WI38 (cell line): ENCODE data around the gene KAT7.

ENCODE experiments used
- H3K4me3 ChIP-seq: 2 replicates; pipeline ENCODE4 v1.5.1; 2011; ENCODE audit warnings: low read depth, mild to moderate bottlenecking, control low read depth, low read length
- TF ChIP-seq, protein P1 (sequence below): IDR thresholded peaks from 2 replicates; pipeline ENCODE4 v1.5.1; 2012; ENCODE audit warnings: low read depth, mild to moderate bottlenecking, control low read depth, low read length

The KAT7 gene

DNA sequence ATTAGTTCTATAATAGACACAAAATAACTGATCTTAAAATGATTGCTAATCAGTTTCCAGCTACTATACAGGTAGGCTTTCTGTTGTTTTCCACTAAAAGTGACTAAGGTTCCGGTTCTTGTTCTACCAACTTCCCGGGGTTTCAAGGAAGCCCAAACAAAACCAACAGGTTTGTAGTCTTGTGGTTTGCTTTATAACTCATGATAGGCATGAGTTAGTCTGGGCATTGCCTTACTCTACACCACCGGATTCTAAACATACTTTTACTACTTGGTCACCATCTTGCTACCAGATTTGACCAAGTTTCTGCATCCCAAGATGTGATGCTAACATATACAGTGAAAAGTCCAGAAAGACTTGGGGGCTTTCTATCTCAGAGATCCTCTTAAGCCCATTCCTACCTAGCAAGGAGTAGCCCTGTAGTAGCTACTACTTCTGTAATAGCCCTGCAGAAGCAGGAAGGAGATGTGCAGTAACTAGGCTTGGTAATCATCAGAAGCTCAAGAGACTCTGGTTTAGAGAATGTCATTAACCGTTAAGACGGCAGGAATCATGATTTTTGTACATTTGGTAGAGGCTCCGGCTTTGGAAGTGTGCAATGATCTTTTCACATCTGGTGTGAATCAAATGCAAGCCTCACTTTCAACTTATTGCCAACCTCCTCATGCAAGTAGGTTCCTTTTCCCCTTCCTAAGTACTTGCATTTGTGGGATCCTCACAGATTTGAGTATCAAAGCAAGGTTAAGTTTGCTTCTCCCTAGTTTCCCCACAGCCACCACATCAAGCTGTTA, 26.1 kb upstream of the KAT7 start:
- TF ChIP-seq, protein P1, sequence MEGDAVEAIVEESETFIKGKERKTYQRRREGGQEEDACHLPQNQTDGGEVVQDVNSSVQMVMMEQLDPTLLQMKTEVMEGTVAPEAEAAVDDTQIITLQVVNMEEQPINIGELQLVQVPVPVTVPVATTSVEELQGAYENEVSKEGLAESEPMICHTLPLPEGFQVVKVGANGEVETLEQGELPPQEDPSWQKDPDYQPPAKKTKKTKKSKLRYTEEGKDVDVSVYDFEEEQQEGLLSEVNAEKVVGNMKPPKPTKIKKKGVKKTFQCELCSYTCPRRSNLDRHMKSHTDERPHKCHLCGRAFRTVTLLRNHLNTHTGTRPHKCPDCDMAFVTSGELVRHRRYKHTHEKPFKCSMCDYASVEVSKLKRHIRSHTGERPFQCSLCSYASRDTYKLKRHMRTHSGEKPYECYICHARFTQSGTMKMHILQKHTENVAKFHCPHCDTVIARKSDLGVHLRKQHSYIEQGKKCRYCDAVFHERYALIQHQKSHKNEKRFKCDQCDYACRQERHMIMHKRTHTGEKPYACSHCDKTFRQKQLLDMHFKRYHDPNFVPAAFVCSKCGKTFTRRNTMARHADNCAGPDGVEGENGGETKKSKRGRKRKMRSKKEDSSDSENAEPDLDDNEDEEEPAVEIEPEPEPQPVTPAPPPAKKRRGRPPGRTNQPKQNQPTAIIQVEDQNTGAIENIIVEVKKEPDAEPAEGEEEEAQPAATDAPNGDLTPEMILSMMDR, result no peak
- H3K4me3 ChIP-seq, result no peak overlapping the region

DNA sequence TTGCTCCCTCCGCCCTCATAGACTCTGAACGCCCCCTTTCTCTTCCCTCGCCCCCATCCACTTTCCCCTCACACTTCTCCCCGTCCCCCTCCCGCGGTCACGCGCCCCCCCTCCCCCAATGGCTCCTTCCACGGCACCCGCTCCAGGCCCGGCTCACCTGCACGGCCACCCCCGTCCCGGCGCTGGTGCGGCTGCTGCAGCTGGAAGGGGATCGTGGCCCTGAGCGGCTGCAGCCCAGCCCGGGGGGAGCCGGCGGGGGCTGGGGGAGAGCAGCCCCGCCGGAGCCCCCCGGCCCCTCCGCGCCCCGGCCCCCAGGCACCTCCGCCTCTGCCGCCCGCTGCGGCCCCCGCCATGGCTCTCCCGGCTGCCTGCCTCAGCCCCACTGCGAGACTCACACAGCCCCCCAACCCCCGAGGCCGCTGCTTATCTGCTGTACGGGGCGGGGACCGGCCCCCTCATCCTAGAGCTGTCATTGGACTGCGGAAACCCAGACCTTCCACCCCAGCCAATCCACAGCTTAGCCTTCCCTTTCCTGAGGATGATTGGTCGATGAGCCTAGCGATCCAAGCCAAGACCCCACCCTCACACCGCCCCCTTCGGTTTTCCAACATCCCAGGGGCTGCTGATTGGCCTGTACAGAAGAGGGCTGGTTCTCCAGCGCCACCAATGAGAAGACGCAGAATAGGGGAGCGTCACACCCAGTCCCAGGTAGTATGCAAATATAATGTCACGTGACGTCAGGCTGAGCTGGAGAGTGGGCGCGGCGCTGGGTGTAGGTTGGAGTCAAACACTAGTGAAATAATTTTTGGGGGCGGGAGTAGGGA, 24.5 kb upstream of the KAT7 start, which contains the start of gene FAM117A:
Gene FAM117A (minus strand): TSS at position 397 of the 824 bp plus-strand sequence. CDS start 44 bp downstream, at position 353.
- TF ChIP-seq, protein P1, result no peak
- H3K4me3 ChIP-seq, result peak within 1 kb of the TSS; percentile 43

DNA sequence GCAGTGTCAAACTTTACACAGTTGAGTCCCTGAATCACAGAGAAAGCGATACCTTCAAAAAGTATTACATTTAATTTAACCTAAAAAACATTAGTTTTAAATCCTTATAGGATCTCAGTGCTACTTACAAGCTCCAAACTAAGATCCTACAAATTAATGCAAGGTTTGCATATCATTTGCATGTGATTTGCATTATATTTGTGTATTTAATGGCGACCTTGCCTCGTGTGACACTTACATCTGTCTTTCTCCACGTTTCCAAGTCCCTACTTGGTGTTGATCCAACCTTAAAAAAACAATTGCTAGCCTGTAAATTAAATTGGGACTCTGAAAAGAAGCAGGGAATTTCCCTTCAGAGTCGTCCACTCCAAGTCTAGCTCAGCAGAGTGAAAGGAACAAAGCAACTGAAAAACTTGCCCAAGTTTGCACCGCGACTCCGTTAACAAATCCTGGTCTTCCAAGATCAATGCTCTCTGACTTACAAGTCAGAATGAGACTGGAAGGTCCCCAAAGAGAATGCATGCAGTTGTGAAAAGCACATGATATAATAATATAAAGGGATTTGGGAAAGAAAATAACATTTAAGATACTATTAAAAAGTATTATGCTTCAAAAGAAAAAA, 23.8 kb upstream of the KAT7 start:
- TF ChIP-seq, protein P1, result no peak
- H3K4me3 ChIP-seq, result no peak overlapping the region

DNA sequence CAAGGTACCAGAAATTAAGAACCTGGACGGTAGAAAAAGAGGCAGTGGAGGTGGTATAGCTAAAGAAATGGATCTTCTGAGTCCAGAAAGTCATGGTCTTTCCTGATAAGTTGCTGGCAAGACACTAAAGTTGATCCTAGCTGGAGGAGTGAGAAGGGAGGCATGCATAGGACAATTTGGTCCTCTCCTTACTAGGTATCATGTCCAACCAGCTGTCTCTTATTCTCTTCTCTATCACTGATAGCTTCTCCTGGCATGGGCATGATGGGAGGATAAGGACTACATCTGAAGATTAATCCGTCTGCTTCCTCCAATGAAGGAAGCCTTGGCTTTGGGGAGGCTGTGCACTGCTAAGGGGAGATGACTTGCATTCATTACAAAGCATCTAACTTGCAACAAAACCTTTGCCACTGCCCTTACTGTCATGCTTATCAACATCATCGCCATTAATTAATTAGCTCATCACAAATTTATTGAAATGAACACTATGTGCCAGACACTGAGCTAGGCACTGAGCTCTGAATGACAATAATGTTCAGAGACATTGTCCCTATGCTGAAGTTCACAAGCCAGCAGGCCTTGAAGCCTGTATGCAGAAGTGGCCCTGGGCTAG, 21.5 kb upstream of the KAT7 start:
- no peak overlapping the region for H3K4me3 ChIP-seq
- TF ChIP-seq, protein P1, result no peak

DNA sequence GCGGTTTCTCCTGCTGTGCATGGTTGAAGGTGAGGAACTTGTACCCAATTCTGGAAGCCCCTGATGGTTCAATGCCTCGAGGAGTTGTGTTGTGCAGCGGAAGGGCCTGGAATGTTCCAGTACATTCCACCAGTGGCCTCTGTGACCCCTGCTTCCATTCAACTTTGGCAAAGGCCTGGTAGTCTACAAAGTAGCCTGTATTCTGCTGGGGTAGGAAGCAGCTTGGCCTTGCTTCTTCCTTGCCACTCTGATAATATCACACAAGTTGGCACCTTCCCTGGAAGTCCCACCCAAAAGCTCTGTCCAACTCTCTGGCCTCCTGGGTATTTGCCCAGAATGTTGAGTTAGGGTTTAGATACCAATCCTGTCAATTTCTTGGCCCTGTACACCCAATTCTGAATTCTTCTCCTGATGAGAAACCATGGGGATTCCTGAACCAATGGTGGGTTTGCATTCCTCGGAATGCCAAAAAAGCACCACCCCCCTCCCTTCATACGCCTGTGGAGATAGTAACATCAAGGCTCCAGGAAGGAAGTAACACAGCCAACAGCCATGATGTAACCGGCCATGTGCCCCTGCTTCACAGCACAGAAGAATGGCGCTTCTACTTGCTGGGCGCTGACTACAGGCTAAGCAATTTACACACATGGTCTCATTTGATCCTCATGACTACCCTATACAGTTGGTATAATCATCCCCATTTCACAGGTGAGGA, 12.8 kb upstream of the KAT7 start:
- H3K4me3 ChIP-seq, result no peak overlapping the region
- TF ChIP-seq, protein P1, result no peak

DNA sequence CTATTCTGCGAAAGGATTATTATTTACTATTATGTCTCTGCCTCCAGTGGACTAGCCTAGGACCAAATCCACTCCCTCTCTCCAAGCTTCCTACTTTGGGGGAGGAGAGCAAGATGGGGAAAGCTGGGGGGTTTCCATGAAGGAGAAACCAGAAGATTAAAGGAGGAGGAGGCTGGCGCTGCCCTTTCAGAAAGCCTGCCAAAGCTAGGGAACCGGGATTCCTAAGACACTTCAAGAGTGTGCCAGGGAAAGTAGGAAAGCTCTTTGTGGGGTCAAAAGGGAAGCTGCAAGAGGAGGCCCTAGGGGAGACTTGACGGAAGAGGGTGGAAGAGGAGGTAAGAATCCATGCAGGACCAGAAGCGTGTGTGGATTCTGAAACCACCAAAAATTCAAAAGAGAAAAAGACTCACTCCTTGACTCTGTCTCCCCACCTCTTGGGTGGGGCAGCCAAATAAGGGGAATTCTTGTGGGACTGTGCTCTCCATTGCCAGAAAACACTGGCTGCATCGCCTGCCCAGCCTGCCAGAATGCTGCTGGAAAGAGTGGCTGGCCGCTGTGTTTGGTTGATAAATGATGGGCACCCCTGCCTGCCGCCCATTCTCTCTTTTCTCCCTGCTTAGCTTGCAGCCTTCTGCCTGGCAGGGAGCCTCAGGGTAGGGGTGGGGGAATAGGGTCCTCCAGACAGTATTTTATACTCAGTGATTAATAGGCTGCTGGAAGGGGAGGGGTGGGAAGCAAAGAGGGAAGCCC, 11.8 kb upstream of the KAT7 start:
- no peak overlapping the region for H3K4me3 ChIP-seq
- TF ChIP-seq, protein P1, result no peak
